GM13977 (cell line): ENCODE results near the gene PTPRN.
"Not testable (repeated sequence)": the region's sequence is repeated elsewhere in the genome, so short reads cannot be mapped to it uniquely, and the experiment has no call there.

Experiments used
- DNase-seq: peaks from one replicate; pipeline ENCODE4 v3.0.0; 2012; ENCODE audit warnings: low spot score
- in situ Hi-C: fragments of 300-500 bp; cut with MboI; formaldehyde crosslinking; loops from one replicate; pipeline ENCODE4 v1.12.0; 2022; ENCODE audit warnings: low sequenced_read_pairs, low pct_unique_long_range_greater_than_20kb, mixed read lengths, inconsistent platforms; ENCODE audit not compliant: unreplicated experiment
- TF ChIP-seq, protein P1 (sequence below): IDR thresholded peaks from 2 replicates; pipeline ENCODE4 v1.5.1; 2012; ENCODE audit warnings: mild to moderate bottlenecking, control low read depth; ENCODE audit not compliant: insufficient read depth; ENCODE audit errors: extremely low read depth, missing control alignments

PTPRN gene

DNA sequence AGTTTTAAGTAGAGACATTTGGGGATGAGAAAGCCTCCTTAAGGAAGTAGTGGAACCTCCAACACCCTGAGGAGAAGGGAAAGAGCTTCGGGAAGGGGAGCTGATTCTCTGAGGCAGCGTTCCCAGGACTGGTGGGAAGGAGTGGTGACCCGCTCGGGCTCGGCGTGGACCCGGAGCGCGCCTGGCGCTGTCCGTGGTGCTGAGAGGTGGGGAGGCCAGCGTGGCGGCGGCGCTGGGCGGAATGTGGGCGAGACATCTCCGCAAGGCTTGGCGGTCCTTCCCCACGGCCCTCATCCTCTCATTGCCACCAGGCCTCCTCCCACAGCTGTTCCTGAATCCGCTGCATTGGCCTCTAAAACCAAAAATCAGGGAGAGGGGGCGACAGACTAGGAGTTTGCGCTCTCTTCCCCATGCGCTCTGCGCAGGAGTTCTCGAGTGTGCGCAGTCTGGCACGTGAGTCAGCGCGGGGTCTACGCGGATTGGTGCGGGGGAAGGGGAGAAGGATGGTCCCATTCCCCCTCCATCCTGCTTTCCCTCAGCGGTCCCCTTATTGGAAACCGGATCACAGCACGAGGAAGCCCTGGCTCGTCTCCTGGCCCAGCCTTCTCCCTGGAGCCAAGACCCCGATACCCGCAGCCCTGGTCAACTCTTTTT lies 22.5 kb upstream of the PTPRN start:
- DNase-seq = no peak
- in situ Hi-C loops = no loop called here
- TF ChIP-seq, protein P1, sequence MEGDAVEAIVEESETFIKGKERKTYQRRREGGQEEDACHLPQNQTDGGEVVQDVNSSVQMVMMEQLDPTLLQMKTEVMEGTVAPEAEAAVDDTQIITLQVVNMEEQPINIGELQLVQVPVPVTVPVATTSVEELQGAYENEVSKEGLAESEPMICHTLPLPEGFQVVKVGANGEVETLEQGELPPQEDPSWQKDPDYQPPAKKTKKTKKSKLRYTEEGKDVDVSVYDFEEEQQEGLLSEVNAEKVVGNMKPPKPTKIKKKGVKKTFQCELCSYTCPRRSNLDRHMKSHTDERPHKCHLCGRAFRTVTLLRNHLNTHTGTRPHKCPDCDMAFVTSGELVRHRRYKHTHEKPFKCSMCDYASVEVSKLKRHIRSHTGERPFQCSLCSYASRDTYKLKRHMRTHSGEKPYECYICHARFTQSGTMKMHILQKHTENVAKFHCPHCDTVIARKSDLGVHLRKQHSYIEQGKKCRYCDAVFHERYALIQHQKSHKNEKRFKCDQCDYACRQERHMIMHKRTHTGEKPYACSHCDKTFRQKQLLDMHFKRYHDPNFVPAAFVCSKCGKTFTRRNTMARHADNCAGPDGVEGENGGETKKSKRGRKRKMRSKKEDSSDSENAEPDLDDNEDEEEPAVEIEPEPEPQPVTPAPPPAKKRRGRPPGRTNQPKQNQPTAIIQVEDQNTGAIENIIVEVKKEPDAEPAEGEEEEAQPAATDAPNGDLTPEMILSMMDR = no peak

DNA sequence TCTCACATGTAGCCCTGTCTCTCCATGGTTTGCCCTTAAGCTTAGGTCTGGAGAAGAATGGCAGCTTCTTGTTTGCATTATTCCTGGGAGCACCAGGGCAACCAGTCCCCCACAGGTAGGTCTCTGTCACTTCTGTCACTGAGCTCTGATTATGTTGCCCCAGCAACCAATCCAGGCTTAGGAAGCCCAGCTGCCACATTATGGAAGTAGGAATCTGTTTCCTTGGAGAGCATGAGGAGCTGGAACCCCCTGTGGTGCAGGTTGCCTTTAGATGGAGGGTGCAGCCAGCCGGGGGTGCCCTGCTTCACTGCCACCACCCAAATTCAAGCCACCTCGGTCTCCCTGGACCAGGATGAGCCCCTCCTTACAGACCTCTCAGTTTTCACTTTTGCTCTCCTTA lies 18.5 kb upstream of the PTPRN start:
- in situ Hi-C loops = no loop called here
- no peak for DNase-seq
- TF ChIP-seq, protein P1 = no peak

GRCh38 chr2:219325657-219326315 lies 16.6 kb upstream of the PTPRN start:
- DNase-seq = no peak
- TF ChIP-seq, protein P1 = no peak
- in situ Hi-C loops = no loop called here

DNA sequence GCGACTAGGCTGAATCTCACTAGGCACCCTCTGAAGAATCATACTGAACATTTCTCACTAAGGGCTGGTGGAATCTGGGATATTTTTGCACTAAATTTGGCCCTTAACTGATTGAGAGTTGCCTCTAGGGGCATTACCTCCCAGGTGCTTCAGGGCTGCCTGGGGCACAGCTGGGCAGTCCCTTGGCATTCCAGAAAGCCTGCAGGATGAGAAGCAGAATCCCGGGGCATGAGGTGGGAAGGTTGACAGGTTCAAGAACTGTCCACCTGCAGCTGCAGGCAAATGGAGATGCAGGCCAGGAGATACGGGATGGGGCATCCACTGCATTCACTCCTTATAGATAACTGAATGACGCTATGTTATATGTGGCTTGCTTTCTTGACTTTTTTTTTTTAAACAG lies 15.9 kb upstream of the PTPRN start:
- in situ Hi-C loops = no loop called here

DNA sequence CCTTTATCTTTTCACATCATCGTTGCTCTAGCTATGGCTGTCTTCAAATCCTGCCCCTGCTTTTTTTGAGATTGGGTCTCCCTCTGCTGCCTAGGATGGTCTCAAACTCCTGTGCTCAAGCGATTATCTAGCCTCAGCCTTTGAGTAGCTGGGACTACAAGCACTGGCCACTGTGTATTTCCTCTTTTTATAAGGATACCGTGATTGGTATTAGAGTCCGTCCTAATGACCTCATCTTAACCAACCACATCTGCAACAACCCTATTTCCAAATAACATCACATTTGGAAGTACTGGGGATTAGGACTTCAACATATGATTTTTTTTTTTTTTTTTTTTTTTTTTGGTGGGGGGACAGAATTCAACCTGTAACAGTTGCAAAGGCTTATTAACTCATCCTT lies 14.2 kb upstream of the PTPRN start:
- DNase-seq = no peak
- in situ Hi-C loops = no loop called here
- TF ChIP-seq, protein P1 = no peak

More for the DNA sequence above, 15.9 kb upstream of the PTPRN start:
- TF ChIP-seq, protein P1 = no peak
- DNase-seq = no peak

GRCh38 chr2:219314804-219315468 lies 5.7 kb upstream of the PTPRN start:
- in situ Hi-C loops = no loop called here
- DNase-seq = no peak
- TF ChIP-seq, protein P1 = no peak

- in situ Hi-C loops, DNase-seq: not testable (repeated sequence)
Measured at GRCh38 chr2:219312683-219313263, 3.6 kb upstream of the PTPRN start.
